C4-2B (cell line): ENCODE results near the gene KMO.

Experiments
- CTCF ChIP-seq: fragments of 450-650 bp; conservative IDR thresholded peaks from 2 replicates; pipeline ENCODE4 v1.5.1; 2017; ENCODE audit warnings: mild to moderate bottlenecking
- ZFX ChIP-seq: fragments of 450-650 bp; IDR thresholded peaks from 2 replicates; pipeline ENCODE4 v1.6.1; 2017

DNA sequence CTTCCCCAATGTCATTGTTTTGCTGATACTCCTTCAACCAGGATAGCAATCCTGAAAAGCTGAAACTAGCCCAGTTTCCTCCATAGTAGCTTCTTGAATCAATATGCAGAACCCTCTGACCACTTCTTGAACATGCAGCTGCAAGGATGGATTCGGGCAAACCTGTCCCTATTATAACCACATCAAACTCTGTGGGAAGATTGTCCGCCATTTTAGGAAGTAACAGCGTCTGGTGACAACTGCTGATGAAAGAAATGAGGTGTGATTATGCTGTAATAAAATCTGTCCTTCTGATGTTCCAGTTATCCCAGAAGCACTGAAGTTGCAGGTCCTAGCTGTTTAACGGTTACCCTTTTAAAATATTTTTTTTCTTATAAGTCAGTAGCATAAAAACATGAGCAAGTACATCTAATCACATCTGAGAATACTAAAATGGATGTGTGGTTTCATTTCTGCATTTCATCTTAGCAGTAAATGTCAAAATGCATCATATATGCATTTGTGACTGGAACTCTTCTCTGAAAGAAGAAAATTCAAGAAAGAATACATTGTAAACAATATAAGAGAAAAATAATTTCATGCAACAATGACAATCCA, 103.5 kb downstream of the KMO start:
- TF ChIP-seq CTCF = no peak
- no peak for TF ChIP-seq ZFX
